NCI-H1417 (cell line): Measurements from ENCODE around the gene RIN3.

Source experiments
- DNase-seq, 3 experiments: peaks; one replicate each; lab custom pipeline; 2025; lab: John Stamatoyannopoulos, UW

The RIN3 gene

GRCh38 chr14:92513204-92513965, at the start of gene RIN3:
RIN3 (plus strand) TSS chr14:92513781; CDS start chr14:92513933, 152 bp downstream.
- no peak for DNase-seq

DNA sequence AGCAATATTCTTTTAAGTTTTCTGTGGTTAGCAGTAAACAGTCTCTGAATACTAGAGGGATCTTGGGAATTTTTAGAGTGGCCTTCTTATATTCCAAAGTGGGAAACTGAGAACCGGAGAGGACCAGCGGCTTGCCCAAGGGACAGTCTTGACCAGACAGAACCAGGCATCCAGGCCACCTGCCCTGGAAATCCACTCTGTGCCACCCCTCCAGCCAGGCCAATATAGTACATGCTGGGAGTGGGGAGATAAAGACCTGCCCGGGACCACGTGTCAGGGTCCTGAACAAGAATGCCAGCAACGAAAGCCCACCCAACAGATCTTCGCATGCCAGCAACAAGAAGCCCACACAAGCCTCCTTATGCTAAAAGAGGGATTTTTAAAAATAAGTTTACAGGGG, 49.4 kb upstream of the RIN3 start:
- no peak for DNase-seq

DNA sequence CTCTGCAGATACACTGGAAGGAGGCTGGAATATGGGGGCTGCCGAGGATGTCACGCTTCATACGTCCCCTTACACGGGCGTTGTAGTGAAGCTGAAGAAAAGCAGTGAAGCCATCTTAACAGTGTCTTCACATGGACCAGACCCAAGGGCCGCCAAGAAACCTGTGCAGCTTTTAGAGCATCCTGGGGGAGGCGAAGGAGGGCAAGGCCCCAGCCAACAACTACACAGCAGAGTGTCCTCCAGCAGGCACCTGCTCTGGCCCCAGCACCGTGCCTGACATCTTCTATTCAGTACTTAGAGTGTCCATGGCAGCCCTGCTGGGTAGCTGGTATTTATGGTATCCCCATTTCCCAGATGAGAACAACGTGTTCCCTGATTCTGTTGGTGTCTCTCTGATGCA, 48.9 kb upstream of the RIN3 start:
- no peak for DNase-seq

- DNase-seq = no peak
Measured at GRCh38 chr14:92465353-92466055, 48.1 kb upstream of the RIN3 start.

DNA sequence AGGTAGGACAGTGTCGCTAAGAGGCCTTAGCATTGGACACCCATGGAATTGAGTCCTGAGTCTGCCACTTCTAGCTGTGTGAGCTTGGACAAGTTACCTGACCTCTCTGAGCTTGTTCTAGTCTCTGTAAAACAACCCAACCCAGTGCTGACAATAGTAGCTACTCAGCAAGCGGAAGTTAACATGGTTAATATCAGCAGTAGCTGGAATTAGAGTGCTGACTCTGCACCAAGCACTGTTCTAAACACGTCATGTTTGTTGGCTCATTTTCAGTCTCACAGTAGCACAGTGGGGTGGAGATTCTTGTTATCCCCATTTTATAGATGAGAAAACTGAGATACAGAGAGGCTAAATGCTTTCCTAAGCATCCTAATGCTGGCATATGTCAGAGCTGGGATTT, 47.5 kb upstream of the RIN3 start:
- DNase-seq = no peak

GRCh38 chr14:92469515-92469914, 44.1 kb upstream of the RIN3 start:
- no peak for DNase-seq

GRCh38 chr14:92470215-92470614, 43.4 kb upstream of the RIN3 start:
- no peak for DNase-seq

DNA sequence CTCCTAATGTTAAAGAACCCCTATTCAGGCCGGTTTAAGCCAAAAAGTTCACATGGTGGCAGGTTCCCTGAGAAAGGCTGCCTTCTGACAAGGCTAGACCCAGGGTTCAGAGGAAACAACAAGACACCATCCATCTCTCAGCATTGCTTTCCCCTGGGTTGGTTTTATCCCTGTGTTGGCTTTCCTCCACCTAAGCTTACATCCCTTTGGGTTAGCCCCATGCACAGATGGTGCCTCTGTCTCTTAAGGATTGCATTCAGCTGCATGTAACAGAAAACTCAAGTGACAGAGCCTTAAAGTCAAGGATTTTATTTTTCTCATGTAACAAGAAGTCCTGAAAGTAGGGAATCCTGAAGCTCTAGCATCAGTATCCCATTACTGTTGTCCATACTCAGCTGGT, 42.8 kb upstream of the RIN3 start:
- DNase-seq = no peak

DNA sequence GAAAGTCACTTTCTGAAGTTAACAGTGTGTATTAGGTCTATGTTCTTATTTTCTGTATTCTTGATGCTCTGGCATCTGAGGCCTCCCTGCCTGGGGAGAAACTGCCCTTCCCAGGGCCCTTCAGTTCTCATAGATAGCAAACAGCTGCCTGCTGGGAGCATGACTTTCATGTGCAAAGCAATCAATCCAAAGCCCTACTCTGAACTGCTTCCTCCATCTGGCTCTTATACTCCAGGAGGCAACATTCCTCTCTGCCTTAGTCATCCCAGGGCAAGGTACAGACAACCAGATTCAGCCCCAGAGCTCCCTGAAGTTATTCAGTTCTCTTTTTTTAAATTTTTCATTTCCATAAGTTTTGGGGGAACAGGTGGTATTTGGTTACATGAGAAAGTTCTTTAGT, 41.7 kb upstream of the RIN3 start:
- DNase-seq = no peak

DNA sequence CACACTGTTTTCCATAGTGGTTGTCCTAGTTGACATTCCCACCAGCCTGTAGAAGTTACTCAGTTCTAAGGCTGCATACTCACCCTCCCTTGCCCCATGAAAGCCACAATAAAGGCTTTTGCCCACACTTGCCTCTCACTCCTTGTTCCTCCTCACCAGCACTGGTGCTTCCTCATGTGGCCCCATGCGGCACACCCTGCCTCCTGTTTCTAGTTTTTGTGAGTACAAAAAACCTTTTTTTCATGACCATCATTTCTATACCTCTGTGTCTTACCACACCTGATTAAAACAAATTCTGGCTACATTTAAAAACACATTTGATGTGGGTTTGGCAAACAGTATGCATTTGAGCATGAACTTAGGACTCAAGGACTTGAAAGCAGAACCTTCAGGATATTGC, 40.7 kb upstream of the RIN3 start:
- no peak for DNase-seq

GRCh38 chr14:92473261-92473968, 40.2 kb upstream of the RIN3 start:
- no peak for DNase-seq

DNA sequence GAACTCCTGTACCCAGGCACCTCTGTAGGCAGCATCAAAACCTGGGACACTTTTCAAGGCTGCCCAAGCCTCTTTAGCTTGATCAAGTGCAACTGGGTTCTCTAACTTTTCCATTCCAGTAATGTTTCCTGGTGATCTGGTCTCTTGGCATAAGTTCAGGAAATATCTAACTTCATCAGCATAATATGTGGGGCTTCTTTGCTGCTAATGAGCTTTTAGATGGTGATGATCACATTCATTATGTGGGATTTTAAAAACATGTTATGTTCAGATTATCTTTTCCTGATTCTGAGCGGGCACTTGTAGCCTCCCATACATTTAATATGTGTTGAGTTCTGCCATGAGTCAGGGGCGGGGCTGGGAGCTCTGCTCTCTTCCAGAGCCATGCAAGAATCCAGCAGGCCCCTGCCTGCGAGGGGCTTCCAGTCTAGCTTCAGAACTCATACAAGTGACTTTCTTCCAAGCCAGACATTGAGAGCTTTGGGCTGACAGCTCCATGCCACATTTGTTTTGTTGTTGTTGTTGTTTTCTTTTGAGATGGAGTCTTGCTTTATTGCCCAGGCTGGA, 39.5 kb upstream of the RIN3 start:
- no peak for DNase-seq

DNA sequence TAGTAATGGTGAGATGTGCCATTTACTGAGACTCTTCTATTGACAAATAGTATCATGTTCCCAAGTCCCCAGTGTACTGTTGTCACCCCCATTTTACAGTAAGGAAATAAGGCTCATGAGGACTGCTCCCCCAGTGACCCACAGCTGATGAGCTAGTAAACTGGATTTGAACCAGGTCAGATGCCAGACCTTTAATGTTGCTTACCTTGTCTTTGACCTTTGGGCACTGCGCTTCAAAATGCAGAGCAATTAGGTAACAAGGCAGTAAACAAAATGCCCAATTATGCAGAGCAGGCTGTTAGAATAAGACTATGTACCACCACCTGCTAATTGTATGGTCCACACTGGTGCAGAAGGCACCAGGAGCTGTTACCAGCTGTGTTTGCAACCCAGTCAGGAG, 38.5 kb upstream of the RIN3 start:
- no peak for DNase-seq

- no peak for DNase-seq
Measured at GRCh38 chr14:92475451-92476187, 38.0 kb upstream of the RIN3 start.

- DNase-seq = no peak
Measured at GRCh38 chr14:92480856-92481255, 32.7 kb upstream of the RIN3 start.

DNA sequence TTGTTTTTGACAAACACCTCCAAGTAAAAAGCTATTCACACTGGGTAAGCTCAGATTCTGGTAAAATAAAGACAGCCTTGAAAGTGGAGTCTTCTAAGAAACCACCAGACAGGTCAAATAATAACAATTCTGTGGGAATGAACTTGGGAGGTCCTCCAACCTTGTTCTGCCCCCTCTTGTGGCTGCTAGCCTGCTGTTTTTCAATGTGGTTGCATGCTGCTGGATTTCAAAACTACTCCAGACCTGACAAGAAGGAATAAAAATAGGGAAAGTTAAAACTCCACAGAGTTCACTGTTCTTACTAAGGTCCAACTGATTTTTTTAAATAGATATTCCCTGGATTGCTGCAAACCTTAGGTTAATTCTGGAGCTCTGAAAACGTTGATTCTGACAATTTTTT, 32.2 kb upstream of the RIN3 start:
- DNase-seq = peak in 1 of 3 experiments; percentile 20

DNA sequence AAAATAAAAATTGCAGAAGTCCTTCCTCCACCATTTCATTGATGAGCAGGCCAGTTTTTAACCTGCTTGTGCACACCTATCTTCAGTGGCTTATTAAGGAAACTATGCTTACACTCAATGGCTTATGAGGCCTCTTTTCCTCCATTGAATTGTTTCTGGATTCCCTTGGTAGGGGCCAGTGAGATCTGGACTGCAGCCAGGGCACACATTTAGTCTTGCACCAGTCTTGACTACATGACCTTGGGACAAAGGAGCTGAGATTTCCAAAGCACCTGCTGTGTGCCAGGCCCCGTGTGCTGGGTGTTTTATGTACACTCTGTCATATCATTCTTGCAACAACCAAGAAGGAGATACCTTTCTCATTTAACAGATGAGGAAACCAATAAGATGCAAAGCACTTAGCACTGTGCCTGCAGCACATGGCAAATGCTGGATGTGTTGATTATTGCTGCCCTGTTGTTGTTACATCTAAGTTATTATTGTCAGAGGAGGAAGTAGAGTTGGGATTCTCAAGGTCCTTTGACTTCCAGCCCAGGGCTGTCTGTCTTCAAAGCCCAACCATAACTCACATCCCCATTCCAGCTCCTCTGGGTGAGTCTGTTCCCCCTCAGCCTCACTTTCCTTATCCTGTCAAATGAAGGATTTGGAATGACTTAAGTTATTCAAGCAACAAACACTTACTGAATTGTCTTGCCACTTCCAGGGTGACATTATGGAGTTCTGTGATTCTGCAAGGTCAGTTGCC, 31.6 kb upstream of the RIN3 start:
- DNase-seq = no peak

DNA sequence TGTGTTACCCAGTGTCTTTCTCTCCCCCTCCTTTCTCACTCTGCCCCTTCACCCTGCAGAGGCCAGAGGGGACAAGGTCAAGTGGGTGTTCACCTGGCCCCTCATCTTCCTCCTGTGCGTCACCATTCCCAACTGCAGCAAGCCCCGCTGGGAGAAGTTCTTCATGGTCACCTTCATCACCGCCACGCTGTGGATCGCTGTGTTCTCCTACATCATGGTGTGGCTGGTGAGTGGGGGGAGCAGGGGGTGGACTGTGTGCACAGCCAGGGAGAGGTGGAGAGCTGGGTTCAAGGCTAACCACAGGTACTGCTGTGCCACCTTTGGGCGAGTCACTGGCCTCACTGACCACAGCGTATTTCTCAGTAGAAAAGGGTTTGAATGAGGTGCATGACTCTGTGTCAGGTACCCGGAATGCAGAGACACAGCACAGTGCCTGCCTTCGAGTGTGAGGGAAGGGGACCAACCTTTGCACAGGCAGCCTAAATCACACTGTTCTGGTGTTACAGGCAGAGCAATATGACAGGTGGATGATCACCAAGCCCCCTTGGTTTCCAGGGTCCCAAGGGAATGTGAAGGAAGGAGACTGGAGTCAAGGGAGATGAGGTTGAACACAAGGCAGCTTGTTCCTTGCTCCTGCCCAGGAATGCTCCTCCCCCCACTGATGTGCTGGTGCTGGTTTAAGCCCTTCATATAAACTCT, 30.8 kb upstream of the RIN3 start:
- no peak for DNase-seq

GRCh38 chr14:92484132-92484823, 29.3 kb upstream of the RIN3 start:
- DNase-seq = no peak

GRCh38 chr14:92486881-92487280, 26.7 kb upstream of the RIN3 start:
- no peak for DNase-seq
